Hematopoietic multipotent progenitor cell treated with erythropoietin and hydrocortisone succinate and interleukin-3 and kit ligand, for 15 days (in vitro differentiated cells): ENCODE results near the gene ARGFX.
"Not testable (repeated sequence)": the region's sequence is repeated elsewhere in the genome, so short reads cannot be mapped to it uniquely, and the experiment has no call there.

Experiments
- DNase-seq: peaks from one replicate; pipeline ENCODE4 v3.0.0-alpha.2; 2015; ENCODE audit warnings: low spot score

ARGFX gene

DNA sequence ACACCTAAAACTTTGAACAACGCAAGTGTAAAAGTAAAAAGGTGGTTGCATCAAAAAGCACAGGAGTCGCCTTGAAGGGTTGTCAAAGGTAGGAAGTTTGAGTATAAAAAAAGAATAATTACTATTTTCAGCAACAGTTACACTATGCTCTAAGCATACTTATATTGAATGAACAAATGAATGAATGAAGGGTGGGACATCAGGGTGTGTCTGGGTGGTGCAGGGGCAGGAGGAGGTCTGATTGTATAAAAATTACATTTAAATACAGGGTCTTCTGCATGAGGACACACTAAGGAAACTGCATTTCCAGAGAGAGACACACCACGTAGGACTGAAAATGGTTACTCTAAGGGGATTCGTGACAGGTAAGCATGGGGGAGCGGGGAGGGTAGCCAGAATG lies at the start of gene ARGFX:
Gene ARGFX (plus strand): TSS at position 301 of the 400 bp plus-strand sequence. CDS start 2,765 bp downstream, outside the sequence.
- no peak for DNase-seq

DNA sequence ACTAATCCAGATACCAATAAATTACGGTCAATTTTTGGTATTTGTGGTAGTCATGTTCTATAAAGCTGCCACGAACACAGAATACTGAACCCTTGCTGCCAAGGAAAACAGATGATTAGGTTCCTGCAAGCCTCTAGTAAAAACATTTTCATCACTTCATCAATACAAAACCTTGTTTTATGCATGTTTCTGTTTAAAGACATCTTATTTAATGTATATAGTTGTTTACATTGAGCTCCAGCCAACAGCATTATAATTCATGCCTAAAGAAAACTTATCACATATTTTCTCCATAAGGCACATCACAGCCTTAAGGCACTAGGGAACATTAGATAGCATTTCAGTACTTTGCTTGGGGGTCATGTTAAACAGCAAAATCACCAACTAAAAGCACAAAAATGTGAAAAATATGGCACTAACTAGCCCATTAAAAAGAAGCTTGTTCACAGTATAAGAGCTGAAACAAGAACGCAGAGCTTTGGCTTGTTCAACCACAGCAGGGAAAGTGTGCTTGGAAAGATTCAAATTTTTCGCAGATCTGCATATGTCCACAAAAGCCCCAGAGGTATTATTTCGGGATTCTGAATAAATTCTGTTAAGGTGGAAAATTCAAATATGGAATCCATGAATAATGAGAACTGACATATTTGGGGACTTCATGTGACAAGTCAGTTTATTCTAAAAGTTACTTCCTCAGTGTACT lies 49.6 kb upstream of the ARGFX start:
- DNase-seq, result no peak

DNA sequence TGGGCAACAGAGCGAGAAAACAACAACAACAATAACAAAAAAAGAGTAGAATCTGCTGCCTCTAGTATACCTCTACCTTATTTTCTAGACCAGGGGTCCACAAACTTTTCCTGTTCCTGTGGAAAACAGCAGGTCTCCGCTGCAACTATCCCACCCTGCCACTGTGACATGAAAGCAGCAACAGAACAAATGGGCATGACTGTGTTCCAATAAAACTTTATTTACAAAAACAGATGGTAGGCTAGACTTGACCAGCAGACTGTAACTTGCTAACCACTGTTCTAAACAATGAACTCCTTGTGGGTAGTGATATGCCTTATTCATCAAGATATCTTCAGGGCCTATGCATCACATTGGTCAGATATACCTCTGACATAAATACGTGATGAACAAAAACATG lies 47.2 kb upstream of the ARGFX start:
- no peak for DNase-seq

DNA sequence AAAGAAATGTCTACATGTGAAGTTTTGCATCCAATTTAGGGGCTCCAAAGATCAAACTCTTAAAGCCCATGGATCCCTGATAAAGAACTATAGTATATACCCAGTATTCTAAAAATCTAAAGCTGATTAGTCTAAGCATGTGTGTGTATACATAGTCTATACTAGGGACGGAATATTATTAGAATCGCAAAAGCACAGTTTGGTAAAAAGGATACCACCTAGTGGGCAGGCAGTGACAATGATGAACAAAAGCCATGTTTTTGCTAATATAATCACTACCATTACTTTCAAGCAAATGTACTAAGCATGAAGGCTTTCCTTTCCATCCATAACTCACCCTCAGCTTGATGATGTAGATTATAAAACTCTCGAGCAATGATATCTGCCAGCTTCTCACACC lies 38.4 kb upstream of the ARGFX start:
- no peak for DNase-seq

DNA sequence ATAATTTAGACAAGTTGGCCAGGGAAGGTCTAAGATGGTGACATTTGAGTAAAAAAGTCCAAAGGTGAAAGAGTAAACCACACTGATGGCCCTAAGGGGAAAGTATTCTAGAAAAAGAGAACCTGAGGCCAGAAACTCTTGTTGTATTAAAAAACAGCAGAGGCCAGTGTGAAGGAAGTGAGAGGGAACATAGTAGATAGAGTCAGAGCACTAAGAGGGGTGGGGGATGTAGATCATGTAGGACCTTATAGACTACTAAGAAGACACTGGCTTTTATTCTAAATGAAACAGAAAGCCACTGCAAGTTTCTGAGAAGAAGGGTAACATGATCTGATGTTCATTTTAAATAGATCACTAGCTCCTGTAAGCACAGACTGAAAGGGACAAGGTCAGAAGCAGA lies 36.5 kb upstream of the ARGFX start:
- DNase-seq, result no peak

DNA sequence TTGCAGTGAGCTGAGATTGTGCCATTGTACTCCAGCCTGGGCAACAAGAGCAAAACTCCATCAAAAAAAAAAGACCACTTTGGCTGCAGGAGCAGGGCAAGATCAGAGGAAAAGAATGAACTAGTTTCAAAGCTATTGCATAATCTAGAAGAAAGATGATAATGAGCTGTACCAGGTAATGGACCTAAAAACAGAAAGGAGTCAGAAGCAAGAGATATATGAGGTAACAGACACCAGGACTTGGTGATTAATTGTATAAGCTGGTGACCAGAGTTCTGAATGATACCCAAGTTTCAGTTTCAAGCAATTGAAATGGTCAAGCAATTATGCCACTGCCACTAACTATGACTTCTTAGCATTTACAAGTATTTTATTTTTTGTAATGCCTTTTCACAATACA lies 24.8 kb upstream of the ARGFX start:
- no peak for DNase-seq

DNA sequence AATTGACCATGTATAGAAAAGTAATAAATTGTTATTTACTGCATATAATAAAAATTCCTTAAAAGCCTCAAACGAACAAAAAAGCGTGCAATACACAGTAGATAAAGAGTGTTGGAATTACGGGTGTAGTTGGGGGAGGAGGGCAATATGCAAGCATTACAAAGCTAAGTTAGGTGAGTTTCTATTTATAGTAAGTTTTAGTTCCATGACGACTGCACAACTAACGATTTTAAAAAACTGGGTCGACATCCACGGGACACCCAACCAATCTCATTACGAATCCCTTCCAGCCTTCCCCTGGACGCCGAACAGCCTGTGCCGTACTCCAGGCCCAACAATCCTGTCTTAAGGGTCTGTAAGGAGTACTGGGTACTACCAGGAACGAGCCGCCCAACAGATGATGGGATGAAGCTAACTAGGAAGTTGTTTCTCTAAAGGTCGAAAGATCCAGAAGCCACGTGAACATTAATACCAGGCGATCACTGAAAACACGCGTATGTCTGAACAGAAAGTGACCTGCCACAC lies 22.6 kb upstream of the ARGFX start:
- peak; percentile 14 for DNase-seq

DNA sequence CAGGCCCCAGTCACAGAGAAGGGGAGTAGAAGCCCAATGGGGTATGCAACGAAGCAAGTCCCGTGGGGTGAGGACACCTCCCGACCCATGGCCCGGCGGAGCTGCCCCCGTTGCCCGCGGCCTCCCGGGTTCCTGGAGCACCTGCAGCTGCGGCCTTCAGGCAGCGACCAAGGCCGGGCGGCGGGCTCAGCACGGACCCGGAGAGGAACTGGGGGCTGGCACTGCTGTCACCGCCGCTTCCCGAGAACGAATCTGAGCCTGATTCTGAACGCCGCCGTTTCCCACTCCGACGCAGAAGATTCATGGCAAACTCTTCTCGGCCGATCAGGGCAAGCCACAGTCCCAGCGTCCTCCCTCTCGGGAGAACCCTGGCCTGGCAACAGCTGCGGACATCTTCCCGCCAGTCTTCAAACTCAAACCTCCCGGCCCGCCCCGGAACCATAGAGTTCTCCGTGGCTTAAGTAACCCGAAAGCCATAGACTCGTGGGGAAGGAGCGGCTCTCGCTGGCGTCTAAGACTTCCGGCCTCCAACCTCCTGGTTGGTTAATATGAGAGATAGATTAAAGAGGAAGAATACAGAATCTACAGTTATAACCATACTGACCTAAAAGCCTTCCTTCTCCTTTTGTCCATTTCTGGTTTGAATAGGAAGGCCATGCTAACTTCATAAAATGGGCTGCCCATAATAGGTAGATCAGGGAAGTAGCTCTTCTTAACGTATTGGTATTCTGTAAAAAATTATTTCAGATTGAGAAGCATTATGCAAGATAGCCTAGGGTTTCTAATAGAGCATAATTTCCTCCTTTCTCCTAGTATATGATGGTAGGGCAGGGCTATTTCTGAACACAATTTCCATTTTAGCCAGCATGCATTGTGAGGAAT lies 21.9 kb upstream of the ARGFX start, which contains the start of gene POLQ:
Gene POLQ (minus strand): TSS at position 415 of the 882 bp plus-strand sequence. CDS start 111 bp downstream, at position 304.
- peak; percentile 92 for DNase-seq

DNA sequence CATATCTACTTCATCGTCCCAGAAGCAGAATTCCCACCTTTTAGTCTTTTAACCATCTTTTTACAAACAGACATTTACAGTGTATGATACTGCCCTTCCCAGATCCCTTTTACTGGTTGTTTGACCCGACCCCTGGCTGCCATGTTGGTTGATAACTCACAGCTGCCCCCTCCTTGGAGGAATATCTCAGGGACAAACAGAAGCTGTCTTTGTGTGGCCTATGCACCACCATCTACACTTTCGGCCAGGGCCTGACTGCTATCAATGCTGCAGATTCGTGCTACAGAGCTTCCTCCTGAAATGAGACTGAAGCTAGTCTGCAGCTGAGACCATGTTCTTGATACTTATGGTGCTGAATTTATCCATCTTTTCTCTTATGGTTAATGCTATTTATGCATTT lies 15.4 kb upstream of the ARGFX start:
- DNase-seq, result no peak

DNA sequence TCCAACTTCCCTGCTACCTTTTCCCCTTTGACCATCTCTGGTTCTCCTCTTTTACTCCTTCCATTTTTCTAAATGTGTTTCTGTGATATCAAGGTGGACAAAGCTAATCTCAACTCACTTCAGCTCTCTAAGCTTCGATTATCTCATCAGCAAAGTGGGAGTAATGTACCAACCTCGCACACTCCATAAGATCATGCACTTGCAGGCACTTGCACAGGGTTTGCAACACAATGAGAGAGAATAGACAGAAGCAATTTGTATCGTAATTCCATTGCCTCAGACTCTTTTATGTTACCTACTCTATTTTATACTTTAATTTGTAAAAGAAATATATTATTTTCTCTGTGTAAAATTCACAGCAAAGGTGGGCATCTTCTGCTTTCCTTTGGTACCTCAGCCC lies 15.0 kb upstream of the ARGFX start:
- no peak for DNase-seq

DNA sequence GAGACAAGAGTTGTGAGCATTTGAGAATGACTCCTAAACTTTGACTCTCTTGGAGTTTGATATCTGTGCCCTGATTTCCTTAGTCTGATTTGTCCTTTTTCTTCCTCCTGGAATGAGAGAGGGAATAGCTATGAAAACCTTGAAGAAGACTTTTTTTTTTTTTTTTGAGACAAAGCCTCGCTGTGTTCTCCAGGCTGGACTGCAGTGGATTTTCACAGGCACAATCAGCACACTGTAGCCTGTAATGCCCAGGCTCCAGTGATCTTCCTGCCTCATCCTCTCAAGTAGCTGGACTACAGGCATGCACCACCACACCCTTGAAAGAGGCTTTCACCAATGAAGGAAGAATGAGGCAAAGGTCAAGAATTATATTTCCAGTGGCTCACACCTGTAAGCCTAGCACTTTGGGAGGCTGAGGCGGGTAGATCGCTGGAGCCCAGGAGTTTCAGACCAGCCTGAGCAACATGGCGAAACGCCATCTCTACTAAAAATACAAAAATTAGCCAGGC lies 10.3 kb upstream of the ARGFX start:
- DNase-seq, result no peak

DNA sequence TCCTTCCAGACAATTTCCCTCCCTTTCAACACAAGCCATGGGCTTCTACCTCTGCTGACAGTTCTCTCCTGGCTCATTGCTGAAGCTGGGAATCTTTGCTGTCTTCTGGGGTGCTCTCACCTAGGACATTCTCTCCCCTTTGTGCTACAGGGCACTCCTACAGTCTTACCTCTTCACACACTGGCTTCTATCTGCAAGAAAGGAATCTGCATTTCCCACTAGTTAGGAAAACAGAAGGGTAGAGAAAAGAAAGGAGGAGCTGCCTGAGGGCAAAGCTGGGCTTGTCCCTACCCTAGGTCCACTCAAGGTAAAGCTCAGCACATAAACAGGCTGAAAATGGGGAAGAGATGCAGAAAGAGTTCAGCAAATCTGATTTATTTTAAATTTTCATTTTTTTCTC lies 5.6 kb upstream of the ARGFX start:
- no peak for DNase-seq

DNA sequence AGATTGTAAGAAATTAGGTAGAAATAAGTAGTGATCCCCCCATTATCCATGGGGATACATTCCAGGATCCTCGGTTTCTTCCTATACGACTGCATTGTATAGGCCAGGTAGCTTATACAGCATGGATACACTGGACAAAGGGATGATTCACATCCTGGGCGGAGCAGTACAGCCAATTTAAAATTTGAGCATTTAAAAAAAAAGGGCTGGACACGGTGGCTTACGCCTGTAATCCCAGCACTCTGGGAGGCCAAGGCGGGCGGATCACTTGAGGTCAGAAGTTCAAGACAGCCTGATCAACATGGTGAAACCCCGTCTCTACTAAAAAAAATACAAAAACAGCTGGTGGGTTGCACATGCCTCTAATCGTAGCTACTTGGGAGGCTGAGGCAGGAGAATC lies 976 bp upstream of the ARGFX start:
- no peak for DNase-seq

DNA sequence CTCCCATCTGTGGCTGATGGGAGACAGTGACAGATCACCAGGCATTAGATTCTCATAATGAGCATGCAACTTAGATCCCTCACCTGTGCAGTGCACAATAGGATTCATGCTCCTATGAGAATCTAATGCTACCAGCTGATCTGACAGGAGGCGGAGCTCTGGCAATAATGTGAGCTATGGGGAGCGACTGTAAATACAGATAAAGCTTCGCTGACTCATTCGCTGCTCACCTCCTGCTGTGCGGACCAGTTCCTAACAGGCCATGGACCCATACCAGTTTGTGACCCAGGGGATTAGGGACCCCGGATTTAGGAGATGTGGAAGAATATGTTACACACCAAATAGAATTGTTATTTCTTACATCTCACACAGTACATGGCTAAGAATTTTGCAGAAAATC lies 6.7 kb downstream of the ARGFX start:
- DNase-seq, result peak; percentile 38

DNA sequence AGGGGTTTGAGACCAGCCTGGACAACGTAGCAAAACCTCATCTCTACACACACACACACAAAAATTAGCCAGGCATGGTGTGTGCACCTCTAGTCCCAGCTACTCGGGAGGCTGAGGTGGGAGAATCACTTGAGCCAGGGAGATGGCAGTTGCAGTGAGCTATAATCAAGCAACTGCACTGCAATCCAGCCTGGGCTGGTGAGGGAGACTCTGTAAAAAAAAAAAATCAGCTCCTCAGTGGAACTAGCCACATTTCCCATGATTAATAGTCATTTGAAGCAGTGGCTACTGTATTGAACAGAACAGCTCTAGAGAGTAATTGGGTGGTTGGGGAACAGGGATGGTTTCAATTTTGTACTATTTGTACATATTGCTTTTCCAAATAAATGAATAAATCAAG lies 13.9 kb downstream of the ARGFX start:
- DNase-seq, result no peak

DNA sequence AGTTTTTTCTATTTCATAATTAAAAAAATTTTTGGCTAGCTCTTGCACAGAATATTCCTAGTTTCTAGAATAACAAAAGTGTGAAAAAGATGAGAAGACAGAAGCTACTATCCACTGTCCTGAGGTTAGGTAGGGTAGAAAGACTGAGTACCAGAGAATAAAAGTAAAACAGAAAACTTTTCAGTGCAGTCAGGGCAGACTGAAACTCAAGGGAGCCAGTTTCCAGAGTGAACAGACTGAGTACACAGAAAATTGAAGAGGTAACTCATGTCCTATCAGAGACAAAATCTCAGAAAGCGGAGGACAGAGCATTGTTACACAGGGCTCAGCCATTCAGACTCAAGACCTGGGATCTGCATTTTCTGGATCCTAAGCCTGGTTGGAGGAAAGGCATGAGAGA lies 16.7 kb downstream of the ARGFX start:
- no peak for DNase-seq

DNA sequence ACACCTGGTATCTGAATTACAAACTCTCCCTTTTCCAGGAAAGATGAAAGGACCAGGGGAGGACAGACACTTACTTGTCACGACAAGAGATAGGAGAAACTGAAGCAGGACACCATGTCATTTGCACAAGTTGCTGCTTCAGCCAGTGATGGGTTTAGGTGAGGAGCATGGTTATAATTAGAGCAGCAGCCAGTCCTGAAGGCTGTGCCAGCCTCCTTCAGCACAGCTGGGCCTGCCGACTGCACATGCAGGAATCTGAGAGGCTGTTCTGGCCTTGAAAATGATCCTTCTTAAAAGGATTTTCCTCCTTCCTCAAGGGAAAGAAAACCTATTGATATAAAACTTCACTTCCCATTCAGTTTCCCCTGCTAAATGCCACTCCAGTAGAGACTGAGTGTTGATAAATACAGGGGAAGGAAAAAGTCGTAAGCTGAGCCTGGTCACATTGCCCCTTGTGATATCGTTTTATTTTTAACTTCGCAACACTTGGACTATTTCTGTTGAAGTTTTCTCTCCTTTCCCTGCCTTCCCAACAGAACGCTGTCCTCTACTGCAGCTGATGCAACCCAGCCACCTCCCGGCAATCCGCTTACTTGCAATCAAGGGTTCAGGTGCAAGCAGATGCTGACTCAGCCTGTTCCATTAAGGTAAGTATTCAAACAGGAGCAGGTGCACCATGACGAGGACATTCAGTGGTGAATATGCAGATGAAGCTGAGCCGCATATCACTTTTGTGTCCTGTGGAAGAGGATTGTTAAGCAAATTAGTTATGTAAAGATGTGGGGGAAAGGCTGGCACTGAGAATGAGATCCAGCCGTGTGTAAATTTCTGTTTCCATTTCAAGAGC lies 25.3 kb downstream of the ARGFX start, which contains the start of gene FBXO40:
Gene FBXO40 (plus strand): TSS at position 524 of the 847 bp plus-strand sequence. CDS start 27,197 bp downstream, outside the sequence.
- no peak for DNase-seq

DNA sequence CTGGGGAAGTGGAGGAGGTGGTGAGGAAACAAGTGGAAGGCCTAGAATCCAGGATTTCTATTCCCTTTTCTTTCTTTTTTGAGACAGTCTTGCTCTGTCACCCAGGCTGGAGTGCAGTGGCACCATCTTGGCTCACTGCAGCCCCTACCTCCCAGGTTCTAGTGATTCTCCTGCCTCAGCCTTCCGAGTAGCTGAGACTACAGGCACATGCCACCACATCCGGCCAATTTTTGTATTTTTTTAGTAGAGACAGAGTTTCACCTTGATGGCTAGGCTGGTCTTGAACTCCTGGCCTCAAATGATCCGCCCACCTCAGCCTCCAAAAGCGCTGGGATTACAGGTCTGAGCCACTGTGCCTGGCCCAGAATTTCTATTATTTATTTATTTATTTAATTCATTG lies 26.1 kb downstream of the ARGFX start:
- not testable (repeated sequence) for DNase-seq

DNA sequence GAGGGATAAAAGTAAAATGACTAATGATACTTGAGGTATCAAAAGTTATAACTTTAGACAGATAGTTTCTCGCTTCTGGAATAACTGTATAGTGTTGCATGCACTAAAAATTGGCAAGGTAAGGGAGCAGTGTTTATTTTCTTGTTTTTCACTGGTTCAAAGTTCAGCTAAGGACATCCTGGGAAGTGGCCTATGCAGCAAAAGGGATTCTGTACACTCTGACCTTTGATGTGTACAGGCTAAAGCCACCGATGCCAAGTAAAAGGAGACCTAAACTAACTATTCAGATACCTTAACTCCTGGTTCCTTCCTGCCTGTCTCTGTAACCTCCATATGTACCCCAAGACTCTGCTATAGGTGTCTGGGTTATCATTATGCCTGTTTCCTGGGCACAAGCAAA lies 27.1 kb downstream of the ARGFX start:
- no peak for DNase-seq

DNA sequence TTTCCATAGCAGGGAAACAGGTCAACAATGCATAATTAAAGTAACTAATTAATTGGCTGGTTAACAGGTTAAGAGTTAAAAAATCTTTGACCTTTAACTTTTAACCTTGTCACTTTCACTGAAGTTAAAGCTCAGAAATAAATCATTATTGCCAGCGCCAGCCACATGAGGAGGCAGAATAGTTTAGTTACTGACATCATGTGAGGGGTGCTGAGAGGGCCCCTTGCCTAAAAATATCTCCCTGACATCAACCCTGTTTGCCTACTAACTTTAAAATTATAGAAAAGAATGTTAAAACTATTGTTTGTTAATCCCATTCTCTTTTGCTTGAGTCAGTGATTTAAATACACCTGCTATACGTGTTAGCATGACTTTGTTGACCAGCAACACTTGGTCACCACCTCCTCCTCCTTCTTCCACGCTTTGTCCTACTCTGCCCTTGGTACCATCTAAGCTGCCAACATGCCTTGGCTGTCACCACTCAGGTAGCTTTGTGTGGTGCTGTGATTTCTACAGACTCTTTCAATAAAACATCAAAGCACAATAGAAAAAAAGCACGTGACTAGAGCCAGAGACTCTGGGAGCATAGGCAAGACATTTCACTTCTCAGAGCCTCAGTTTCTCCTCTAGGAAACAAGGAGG lies 28.1 kb downstream of the ARGFX start:
- DNase-seq, result no peak

DNA sequence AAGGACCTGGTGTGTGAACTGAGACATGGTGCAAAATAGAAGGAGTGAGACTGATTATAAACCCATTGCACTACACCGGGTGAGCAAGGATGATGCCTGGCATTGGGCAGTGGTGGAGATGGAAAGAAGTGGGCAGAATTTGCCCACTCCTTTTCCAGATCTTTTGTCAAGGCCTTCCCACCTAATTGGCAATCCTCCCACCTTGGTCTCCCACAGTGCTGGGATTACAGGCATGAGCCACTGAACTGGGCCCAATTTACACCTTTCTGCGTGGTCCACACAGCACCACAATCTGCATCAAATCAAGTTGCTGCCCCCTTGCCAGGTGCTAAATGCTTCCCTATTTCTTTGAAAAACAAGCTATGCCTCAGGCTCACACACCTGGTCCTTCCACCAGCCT lies 30.8 kb downstream of the ARGFX start:
- no peak for DNase-seq
